GM21381 (cell line): ENCODE data around the gene ALG6.
A peak's percentile ranks its signal among the peaks of the same experiment; 100 is the strongest.
"Not testable (repeated sequence)": the region's sequence is repeated elsewhere in the genome, so short reads cannot be mapped to it uniquely, and the experiment has no call there.

Experiments used
- ATAC-seq: cut with Tn5 transposase; IDR thresholded peaks from one replicate; pipeline ENCODE4 v1.9.1; 2021; ENCODE audit warnings: mild to moderate bottlenecking, moderate library complexity; ENCODE audit not compliant: unreplicated experiment

ALG6 gene

GRCh38 chr1:63328122-63328521 is 39.3 kb upstream of the ALG6 start:
- ATAC-seq = no peak

GRCh38 chr1:63328781-63329180 is 38.6 kb upstream of the ALG6 start:
- ATAC-seq = no peak

GRCh38 chr1:63329621-63330330 is 37.7 kb upstream of the ALG6 start:
- ATAC-seq = no peak

GRCh38 chr1:63330331-63330916 is 37.0 kb upstream of the ALG6 start:
- ATAC-seq = no peak

- no peak for ATAC-seq
Measured at GRCh38 chr1:63342402-63342801, 25.0 kb upstream of the ALG6 start.

GRCh38 chr1:63343922-63344321 is 23.5 kb upstream of the ALG6 start:
- ATAC-seq = no peak

- no peak for ATAC-seq
Measured at GRCh38 chr1:63350320-63350719, 17.1 kb upstream of the ALG6 start.

GRCh38 chr1:63352736-63353135 is 14.7 kb upstream of the ALG6 start:
- no peak for ATAC-seq

GRCh38 chr1:63356234-63356633 is 11.2 kb upstream of the ALG6 start:
- not testable (repeated sequence) for ATAC-seq

- no peak for ATAC-seq
Measured at GRCh38 chr1:63359561-63359960, 7.9 kb upstream of the ALG6 start.

GRCh38 chr1:63362073-63362472 is 5.4 kb upstream of the ALG6 start:
- no peak for ATAC-seq

GRCh38 chr1:63362578-63362977 is 4.8 kb upstream of the ALG6 start:
- ATAC-seq = no peak

- no peak for ATAC-seq
Measured at GRCh38 chr1:63363014-63363413, 4.4 kb upstream of the ALG6 start.

GRCh38 chr1:63366908-63367214 is 566 bp upstream of the ALG6 start:
- no peak for ATAC-seq

GRCh38 chr1:63368131-63368530 is 704 bp downstream of the ALG6 start:
- peak; percentile 5 for ATAC-seq

- ATAC-seq = no peak
Measured at GRCh38 chr1:63379583-63379982, 12.2 kb downstream of the ALG6 start.

GRCh38 chr1:63381741-63382140 is 14.3 kb downstream of the ALG6 start:
- no peak for ATAC-seq

GRCh38 chr1:63401945-63402344 is 34.5 kb downstream of the ALG6 start:
- ATAC-seq = no peak

GRCh38 chr1:63403386-63403785 is 36.0 kb downstream of the ALG6 start:
- no peak for ATAC-seq

GRCh38 chr1:63405021-63405420 is 37.6 kb downstream of the ALG6 start:
- no peak for ATAC-seq

- no peak for ATAC-seq
Measured at GRCh38 chr1:63405987-63406386, 38.6 kb downstream of the ALG6 start.

GRCh38 chr1:63407002-63407401 is 39.6 kb downstream of the ALG6 start:
- ATAC-seq = no peak

GRCh38 chr1:63408331-63408730 is 40.9 kb downstream of the ALG6 start:
- ATAC-seq = no peak
